GM19468 (cell line): ENCODE results near the gene RUFY4.
"Not testable (repeated sequence)": the region's sequence is repeated elsewhere in the genome, so short reads cannot be mapped to it uniquely, and the experiment has no call there.

ENCODE experiments used
- ATAC-seq: cut with Tn5 transposase; IDR thresholded peaks from one replicate; pipeline ENCODE4 v1.9.1; 2021; ENCODE audit warnings: mild to moderate bottlenecking, moderate library complexity, moderate number of reproducible peaks; ENCODE audit not compliant: unreplicated experiment; ENCODE audit errors: extremely low read depth

Gene RUFY4

DNA sequence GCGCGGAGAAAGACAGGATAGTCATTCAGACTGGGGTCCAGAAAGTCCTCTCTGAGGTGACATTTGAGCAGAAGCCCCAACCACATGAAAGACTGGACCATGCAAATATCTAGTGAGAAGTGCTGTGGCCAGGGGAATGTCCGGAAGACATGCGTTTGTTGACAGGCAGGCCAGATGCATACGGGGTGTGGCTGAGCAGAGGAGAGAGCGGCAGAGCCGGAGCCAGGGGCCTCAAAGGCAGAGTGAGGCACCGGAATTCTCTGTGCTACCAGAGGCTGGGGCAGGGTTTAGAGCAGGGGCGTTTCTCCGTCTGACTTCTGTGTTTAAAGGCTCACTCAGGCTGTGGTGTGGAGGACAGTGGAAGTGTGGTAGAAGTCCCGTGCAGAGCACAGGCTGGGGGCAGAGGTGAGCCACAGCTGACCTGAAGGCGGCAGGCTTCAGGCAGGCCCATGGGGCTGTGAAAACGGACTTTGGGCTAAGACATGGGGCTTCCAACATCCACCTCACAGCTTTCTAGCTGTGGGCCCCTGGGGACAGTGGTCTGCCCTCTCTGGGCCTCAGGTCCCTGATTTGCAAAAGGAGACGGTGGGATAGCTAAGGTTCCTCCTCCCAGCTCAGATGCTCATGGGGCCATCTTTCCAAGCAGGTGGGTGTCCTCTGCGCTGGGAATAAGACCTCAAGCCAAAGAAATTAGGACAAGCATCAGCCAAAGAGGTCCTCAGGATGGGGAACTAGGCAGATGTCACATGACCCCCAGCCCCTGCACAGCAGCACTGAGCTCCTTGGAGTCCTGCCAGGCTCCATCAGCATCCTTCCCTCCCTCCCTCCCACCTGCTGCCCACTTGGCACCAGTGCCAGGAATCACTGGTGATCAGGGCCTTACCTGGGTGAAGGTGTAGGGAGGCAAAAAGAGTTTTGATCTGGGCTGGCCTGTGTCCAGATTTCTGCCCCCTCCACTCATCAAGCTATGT lies 11.2 kb downstream of the RUFY4 start:
- no peak for ATAC-seq

DNA sequence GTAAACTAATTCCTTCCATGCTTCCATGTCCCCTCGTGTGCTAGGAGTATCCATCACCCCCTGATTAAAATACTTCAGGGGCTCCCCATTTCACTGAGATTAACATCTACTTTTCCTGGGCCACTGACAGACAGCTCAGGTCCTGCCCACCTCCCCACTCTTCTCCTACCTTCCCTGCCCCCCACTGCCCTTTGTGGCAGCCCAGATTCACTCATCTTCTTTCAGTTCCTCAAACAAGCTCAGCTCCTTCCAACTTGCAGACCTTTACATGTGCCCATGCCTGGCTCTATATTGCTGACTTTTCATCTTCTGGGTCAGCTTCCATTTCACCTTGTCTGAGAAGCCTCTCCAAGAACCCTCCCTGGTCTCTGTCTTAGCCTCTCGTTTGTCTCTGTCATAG lies 12.0 kb downstream of the RUFY4 start:
- ATAC-seq, result peak; percentile 91

DNA sequence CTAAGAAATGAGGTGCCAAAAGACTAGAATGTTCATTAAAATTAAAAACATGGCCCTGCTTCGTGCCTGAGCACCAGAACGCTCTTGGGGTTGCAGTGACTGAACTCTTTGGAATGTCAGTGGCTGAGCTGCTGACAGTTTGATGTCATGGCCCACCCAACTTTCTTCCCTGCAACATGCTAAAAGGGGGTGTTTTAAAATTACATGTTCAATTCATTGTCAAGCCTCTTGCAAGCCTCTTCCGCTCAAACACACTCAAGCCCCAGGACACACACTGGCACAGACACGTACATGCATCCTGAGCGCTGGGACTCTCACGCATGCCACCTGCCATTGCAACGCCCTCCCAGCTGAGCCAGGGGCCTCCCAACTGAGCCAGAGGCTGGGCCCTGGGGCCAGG lies 12.6 kb downstream of the RUFY4 start:
- ATAC-seq, result no peak

DNA sequence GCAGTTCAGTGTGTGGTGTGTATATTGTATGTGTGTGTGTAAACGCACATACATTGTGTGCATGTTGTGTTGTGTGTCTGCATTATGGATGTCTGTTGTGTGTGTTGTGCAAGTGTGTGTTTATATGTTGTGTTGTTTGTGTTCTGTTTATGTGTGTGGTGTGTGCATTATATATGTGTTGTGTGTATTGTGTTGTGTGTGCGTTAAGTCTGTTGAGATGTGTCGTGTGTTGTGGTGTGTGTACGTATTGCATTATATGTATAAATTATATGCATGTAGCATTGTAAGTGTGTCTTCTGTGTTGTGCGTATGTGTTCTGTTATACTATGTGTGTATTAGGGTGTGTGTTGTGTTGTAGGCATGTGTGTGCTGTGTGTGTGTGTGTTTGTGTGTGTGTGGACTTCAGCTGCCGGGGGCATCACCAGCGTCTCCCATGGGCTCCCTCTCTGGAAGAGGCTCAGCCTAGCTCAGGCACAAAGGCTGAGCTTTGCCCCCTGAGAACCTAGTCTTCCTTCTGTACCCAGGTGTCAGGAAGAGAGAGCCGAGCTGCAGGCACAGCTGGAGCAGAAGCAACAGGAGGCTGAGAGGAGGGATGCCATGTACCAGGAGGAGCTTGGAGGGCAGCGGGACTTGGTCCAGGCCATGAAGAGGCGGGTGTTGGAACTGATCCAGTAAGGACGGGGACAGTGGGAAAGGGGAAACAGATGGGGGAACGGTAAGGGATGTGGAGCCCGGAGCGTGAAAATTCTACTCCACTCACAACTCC lies 13.7 kb downstream of the RUFY4 start:
- ATAC-seq, result no peak

DNA sequence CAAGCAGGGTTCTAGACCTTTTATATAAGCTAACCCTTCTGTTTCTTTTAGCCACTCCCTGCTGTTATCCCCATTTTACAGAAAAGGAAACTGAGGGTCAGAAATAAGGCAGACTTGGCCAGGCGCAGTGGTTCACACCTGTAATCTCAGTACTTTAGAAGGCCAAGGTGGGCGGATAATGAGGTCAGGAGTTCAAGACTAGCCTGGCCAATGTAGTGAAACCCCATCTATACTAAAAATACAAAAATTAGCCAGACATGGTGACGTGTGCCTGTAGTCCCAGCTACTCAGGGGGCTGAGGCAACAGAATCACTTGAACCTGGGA lies 14.3 kb downstream of the RUFY4 start:
- ATAC-seq, result no peak

DNA sequence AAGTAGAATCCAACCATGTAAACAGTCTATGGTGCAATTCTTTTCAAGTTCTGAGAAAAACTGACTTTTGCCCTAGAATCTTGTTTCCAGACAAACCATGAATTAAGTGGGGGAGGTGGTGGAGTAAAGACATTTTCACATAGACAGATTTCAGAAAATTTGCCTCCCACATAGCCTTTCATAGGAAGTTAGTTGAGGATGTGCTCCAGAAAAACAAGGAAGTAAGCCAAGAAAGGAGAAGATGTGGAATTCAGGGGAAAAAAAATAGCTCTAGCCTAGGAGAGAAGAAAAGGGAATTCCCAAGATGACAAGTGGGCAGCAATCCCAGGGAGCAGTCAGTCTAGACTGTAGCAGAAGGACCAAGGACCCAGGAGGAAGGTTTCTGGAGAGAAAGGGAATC lies 17.4 kb downstream of the RUFY4 start:
- ATAC-seq, result no peak

DNA sequence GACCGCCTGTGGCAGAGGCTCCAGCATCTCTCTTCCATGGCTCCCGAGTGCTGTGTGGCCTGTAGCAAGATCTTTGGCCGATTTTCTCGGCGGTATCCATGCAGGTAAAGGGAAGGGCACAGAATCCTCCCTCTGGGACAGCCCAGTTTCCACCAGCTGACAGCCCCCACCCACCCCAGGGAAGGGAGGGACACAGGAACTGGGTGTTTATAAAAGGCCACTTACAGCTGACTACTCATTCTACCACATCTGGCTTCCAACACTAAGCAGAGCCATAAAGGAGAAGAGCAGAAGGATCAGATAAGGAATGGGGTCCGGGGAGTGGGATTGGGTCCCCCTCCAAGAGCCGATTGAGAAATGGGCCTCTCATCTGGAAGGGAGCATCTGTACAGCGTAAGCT lies 20.2 kb downstream of the RUFY4 start:
- no peak for ATAC-seq

DNA sequence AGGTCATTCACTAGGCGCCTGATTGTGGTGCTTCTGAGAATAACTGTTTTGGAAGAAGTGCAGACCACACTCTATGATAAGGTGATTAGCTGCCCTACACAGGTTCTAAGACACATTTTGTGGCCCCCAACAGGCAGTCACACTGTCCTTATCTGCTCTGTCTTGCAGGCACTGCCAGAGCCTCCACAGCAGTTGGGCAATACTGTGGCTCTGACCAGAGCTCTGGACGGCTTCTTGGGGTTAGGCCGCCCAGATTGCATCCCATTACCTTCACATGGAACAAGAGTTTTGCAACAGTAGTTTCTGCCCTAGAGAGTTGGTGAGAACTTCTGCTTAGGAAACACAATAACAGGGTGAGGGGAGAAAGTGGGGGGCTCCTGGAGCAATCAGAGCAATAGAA lies 22.7 kb downstream of the RUFY4 start:
- no peak for ATAC-seq

DNA sequence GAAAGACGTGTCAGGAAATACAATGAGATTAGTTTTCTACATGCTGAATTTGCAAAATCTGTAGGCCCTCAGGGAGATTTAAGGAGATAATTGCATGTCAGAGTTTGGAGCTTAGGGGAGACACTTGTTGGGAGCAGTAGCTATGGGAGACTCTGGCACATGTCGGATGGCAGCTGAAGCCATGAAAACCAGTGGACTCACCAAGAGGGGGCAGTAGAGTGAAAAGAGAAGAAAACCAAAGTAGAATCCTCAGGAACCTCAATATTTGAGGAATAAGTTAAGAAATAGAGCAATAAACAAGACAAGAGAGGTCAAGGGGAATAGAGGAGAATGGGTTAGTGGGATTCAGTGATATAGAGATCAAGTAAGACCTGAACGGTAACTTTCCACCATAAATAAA lies 24.8 kb downstream of the RUFY4 start:
- no peak for ATAC-seq

DNA sequence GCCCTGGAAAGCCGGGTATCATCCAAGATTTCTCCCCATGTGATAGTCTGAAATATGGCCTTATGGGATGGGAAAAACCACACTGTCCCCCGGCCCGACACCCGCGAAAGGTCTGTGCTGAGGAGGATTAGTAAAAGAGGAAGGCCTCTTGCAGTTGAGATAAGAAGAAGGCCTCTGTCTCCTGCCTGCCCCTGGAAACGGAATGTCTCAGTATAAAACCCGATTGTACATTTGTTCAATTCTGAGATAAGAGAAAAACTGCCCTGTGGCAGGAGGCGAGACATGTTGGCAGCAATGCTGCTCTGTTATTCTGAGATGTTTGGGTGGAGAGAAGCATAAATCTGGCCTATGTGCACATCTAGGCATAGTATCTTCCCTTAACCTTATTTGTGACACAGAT lies 26.8 kb downstream of the RUFY4 start:
- ATAC-seq, result no peak

DNA sequence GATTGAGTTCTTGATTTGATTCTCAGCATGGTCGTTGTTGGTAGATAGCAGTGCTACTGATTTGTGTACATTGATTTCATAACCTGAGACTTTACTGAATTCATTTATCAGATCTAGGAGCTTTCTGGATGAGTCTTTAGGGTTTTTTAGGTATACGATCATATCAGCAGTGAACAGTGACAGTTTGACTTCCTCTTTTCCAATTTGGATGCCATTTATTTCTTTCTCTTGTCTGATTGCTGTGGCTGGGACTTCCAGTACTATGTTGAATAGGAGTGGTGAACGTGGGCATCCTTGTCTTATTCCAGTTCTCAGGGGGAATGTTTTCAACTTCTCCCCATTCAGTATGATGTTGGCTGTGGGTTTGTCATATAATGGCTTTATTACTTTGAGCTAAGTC lies 28.9 kb downstream of the RUFY4 start:
- no peak for ATAC-seq

DNA sequence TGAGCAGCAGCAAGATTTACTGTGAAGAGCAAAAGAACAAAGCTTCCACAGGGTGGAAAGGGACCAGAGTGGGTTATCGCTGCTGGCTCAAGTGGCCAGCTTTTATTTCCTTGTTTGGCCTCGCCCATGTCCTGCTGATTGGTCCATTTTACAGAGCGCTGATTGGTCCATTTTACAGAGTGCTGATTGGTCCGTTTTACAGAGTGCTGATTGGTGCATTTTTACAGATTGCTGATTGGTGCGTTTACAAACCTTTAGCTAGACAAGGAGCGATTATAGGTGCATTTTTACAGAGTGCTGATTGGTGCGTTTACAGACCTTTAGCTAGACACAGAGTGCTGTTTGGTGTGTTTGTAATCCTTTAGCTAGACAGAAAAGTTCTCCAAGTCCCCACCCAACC lies 39.8 kb downstream of the RUFY4 start:
- ATAC-seq, result not testable (repeated sequence)

DNA sequence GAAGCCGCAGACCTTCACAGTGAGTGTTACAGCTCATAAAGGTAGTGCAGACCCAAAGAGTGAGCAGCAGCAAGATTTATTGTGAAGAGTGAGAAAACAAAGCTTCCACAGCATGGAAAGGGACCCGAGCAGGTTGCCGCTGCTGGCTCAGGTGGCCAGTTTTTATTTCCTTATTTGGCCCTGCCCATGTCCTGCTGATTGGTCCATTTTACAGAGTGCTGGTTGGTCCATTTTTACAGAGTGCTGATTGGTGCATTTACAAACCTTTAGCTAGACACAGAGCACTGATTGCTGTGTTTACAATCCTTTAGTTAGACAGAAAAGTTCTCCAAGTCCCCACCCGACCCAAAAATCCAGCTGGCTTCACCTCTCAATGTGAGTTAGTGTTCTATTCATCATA lies 52.7 kb downstream of the RUFY4 start:
- not testable (repeated sequence) for ATAC-seq

DNA sequence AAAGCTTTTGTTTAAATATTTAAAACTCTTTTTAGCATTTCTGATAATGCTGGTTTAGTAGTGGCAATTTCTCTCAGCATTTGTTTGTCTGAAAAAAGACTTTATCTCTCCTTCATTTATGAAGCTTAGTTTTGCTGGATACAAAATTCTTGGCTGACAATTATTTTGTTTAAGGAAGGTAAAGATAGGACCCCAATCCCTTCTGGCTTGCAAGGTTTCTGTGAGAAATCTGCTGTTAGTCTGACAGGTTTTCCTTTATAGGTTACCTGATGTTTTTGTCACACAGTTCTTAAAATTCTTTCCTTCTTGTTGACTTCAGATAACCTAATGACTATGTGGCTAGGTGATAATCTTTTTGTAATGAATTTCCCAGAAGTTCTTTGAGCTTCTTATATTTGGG lies 53.2 kb downstream of the RUFY4 start:
- not testable (repeated sequence) for ATAC-seq

DNA sequence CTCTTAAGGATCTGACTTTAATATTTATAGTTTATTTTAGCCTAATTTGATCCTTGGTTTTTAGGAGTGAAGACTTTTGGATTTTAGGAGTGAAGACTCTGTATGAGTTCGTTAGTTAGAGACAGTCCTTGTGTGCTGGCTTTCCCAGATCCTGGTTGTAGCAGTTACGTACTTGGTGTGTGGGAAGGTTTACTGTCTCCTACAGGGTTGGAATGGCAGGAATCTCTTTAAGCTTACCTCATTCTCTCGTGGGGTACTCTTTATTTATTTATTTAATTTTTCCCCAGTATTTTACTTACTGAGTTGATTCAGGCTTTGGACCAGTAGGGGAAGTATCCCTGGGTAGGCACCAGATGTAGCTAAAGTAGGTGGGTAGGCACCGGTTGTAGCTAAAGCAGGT lies 54.9 kb downstream of the RUFY4 start:
- ATAC-seq, result no peak

DNA sequence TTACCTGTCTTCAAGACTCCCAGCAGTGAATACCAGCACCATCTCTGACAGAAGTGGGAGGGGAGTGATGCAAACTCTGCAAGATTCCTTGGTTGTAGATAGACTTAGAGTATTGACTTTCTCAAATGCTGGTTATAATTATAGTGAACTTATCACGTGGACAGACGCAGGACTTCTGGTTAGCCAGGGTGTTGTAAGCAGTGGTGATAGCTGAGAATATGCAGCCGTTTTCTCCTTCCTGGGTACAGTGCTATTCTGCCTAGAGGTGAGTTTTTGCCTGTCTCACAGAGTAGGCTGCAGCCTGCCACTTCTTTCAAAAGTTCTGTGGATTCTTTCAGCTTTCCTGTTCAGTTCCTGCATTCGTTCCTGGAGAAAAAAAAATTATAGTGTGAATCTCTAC lies 56.0 kb downstream of the RUFY4 start:
- no peak for ATAC-seq

DNA sequence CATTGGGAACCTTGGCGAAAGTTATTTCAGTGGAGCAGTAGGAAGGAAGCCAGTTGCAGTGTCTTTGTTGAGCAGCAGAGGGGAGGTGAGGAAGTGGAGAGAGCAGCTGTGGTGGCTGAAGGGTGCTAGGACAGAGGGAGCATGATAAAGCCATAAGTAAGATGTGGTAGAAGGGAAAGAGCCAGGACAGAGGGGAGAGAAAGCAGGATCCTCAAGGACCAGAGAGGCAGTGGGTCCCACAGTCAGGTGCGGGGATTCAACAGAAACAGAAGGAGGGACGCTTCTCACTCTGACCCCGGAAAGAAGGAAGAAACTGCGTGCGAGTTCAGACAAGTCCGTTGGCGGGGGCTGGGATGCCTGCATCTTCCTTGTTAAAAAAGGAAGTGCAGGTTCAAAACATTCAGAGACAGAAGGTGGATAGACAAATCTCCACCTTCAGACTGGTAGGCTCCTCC lies 56.6 kb downstream of the RUFY4 start, which contains the start of gene CXCR2:
Gene CXCR2 (plus strand): TSS at position 403 of the 455 bp plus-strand sequence. CDS start 8,774 bp downstream, outside the sequence.
- no peak for ATAC-seq

DNA sequence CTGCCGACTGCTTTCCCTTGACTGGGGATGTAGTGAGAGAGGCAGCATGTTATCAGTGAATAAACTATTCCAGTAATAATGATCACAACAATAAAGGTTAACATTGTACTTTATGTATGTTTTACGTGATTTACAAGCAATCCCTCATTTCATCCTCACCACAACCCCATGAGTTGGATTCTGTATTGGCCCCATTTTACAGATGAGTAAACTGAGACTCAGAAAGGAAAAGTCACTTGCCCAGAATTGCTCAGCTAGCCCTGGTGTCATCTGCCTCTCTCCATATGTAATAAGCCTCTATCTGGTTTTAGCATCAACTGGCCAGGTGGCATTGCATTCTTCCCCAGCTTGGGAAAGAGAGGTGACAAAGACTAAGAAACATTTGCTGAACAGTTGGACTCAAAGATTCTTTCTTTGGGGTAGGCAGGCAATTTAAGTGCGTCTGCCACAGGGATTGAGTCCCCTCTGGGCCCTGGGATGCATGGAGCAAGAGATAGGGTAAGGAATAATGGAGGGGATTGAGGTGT lies 58.9 kb downstream of the RUFY4 start:
- no peak for ATAC-seq

DNA sequence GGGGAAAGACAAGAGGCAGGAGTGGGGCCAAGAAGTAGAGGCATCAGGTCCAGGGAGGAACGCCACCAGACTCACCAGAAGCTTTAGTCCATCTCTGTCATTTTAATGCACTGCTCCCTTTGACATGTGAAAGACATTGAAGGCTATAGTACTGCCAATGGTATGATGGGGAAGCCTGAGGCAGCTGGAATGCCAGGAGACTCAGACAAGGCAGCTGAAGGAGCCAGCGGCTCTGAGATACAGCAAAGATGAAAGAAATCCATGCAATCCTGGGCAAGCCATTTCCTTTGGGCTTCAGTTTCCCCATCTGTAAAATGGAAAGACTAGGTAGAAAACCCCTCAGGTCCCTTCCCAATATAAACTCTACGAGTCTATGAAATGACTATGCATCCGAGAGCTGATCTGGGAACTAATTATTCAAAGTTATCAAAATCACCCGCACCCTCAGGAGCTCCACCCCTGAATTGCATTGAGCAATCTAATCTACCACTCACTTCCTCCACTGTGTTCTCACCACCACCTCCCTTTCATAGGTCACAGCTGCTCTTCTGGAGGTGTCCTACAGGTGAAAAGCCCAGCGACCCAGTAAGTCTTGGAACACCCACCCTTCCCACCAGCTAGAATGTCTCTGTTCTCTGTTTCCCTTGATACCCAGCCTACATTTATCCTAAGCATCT lies 59.9 kb downstream of the RUFY4 start:
- no peak for ATAC-seq

DNA sequence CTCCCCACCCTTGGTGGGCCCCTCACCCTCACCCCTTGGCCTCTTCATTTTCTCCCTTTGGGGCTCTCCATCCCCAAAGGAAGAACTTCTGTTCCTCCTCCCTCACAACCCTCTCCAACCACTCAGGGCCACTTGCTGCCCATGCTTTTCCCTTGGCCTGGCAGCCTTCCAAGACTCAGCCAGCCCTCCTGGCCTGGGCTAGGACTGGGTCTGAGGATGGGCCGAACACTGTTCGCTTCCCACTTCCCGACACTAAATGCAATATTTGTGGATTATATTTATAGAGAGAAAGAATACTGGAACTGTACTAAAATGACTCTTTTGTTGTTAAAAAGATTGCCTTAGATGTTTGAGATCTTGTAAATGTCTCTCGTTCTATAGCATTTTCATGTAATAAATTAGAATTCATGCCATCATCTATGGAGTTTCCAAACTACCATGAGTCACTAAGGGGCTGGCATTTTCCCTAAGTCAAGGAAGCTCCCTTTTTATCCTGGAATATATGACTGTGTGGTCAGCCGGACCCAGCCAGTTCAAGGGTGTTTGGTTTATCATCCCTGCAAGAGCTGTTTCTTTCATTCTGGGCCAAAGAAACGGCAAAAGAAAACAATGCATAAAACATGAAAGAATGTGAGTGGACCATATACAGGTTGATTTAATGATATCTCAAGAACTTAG lies 60.5 kb downstream of the RUFY4 start:
- ATAC-seq, result no peak
